ENCODE results near the gene ALAD.
"Not testable (repeated sequence)": the region's sequence is repeated elsewhere in the genome, so short reads cannot be mapped to it uniquely, and the experiment has no call there.

The ALAD gene

GRCh38 chr9:113401027-113401792 is at the start of gene ALAD:
Gene ALAD (minus strand): TSS chr9:113401284. CDS start chr9:113393559, 7,725 bp downstream.
- Mint-ChIP-seq H3K27me3 (no peaks in the 10 kb centered on the region), H3K4me1 (peaks cover 25% of the 10 kb centered on the region), H3K27ac (peak within 1 kb of the TSS; percentile 76 to 84), H3K4me3 (peak within 1 kb of the TSS; percentile 97 to 99), H3K9me3 (no peaks in the 10 kb centered on the region)
- ATAC-seq (peak; percentile 99), DNase-seq (peak; percentile 99)

- no peaks in the 10 kb centered on the region for H3K27me3 Mint-ChIP-seq
- H3K4me3 Mint-ChIP-seq, result no peak overlapping the region
- ATAC-seq, result no peak
- no peak for DNase-seq
- no peak overlapping the region for H3K27ac Mint-ChIP-seq
- H3K4me1 Mint-ChIP-seq, result no peaks in the 10 kb centered on the region
- no peaks in the 10 kb centered on the region for H3K9me3 Mint-ChIP-seq
Observed at GRCh38 chr9:113449376-113449775, 48.3 kb upstream of the ALAD start.

GRCh38 chr9:113446323-113446740 is 45.2 kb upstream of the ALAD start:
- Mint-ChIP-seq H3K4me1 (no peaks in the 10 kb centered on the region), H3K4me3 (no peak overlapping the region), H3K9me3 (no peaks in the 10 kb centered on the region), H3K27ac (peak overlapping the region in 1 of 2 donors; percentile 44), H3K27me3 (no peaks in the 10 kb centered on the region)
- peak; percentile 9 to 19 for DNase-seq
- peak; percentile 37 for ATAC-seq

- H3K4me1 Mint-ChIP-seq, result no peaks in the 10 kb centered on the region
- no peaks in the 10 kb centered on the region for H3K9me3 Mint-ChIP-seq
- no peaks in the 10 kb centered on the region for H3K27me3 Mint-ChIP-seq
- H3K4me3 Mint-ChIP-seq, result no peak overlapping the region
- DNase-seq, result no peak
- H3K27ac Mint-ChIP-seq, result no peak overlapping the region
- no peak for ATAC-seq
Observed at GRCh38 chr9:113444736-113445135, 43.7 kb upstream of the ALAD start.

- not testable (repeated sequence) for ATAC-seq, DNase-seq, H3K4me3 Mint-ChIP-seq, H3K27ac Mint-ChIP-seq, H3K4me1 Mint-ChIP-seq, H3K27me3 Mint-ChIP-seq, H3K9me3 Mint-ChIP-seq
Observed at GRCh38 chr9:113437716-113438115, 36.6 kb upstream of the ALAD start.

- no peak for DNase-seq
- Mint-ChIP-seq H3K4me3 (no peak overlapping the region), H3K27me3 (no peaks in the 10 kb centered on the region)
Observed at GRCh38 chr9:113436728-113437515, 35.8 kb upstream of the ALAD start.

GRCh38 chr9:113431191-113431590 is 30.1 kb upstream of the ALAD start:
- DNase-seq (no peak), ATAC-seq (no peak)
- no peak overlapping the region for H3K27ac Mint-ChIP-seq
- H3K9me3 Mint-ChIP-seq, result no peaks in the 10 kb centered on the region
- H3K4me1 Mint-ChIP-seq, result no peaks in the 10 kb centered on the region
- H3K4me3 Mint-ChIP-seq, result no peak overlapping the region
- no peaks in the 10 kb centered on the region for H3K27me3 Mint-ChIP-seq

More at GRCh38 chr9:113436728-113437515, 35.8 kb upstream of the ALAD start:
- peak overlapping the region in 1 of 2 donors; percentile 40 for H3K27ac Mint-ChIP-seq
- ATAC-seq, result no peak
- no peaks in the 10 kb centered on the region for H3K4me1 Mint-ChIP-seq
- H3K9me3 Mint-ChIP-seq, result no peaks in the 10 kb centered on the region

- Mint-ChIP-seq H3K9me3 (no peaks in the 10 kb centered on the region), H3K4me1 (no peaks in the 10 kb centered on the region), H3K4me3 (no peak overlapping the region), H3K27ac (no peak overlapping the region), H3K27me3 (peaks cover 17% of the 10 kb centered on the region)
- DNase-seq (no peak), ATAC-seq (no peak)
Observed at GRCh38 chr9:113428062-113428615, 27.1 kb upstream of the ALAD start.

GRCh38 chr9:113427629-113428028 is 26.5 kb upstream of the ALAD start:
- no peak for ATAC-seq

GRCh38 chr9:113426701-113427100 is 25.6 kb upstream of the ALAD start:
- DNase-seq, result no peak
- no peaks in the 10 kb centered on the region for H3K9me3 Mint-ChIP-seq
- ATAC-seq, result no peak
- H3K4me3 Mint-ChIP-seq, result no peak overlapping the region
- H3K27me3 Mint-ChIP-seq, result peaks cover 17% of the 10 kb centered on the region
- peak overlapping the region in 1 of 2 donors; percentile 17 for H3K27ac Mint-ChIP-seq
- H3K4me1 Mint-ChIP-seq, result no peaks in the 10 kb centered on the region

More at GRCh38 chr9:113427629-113428028, 26.5 kb upstream of the ALAD start:
- no peaks in the 10 kb centered on the region for H3K9me3 Mint-ChIP-seq
- DNase-seq, result no peak
- peaks cover 17% of the 10 kb centered on the region for H3K27me3 Mint-ChIP-seq
- H3K27ac Mint-ChIP-seq, result no peak overlapping the region
- no peaks in the 10 kb centered on the region for H3K4me1 Mint-ChIP-seq
- H3K4me3 Mint-ChIP-seq, result no peak overlapping the region

GRCh38 chr9:113425072-113425471 is 24.0 kb upstream of the ALAD start:
- H3K27ac Mint-ChIP-seq, result peak overlapping the region; percentile 3 to 22
- no peak for ATAC-seq
- H3K27me3 Mint-ChIP-seq, result peaks cover 17% of the 10 kb centered on the region
- H3K4me3 Mint-ChIP-seq, result no peak overlapping the region
- H3K4me1 Mint-ChIP-seq, result no peaks in the 10 kb centered on the region
- no peak for DNase-seq
- H3K9me3 Mint-ChIP-seq, result no peaks in the 10 kb centered on the region

- H3K4me3 Mint-ChIP-seq, result no peak overlapping the region
- no peaks in the 10 kb centered on the region for H3K9me3 Mint-ChIP-seq
- H3K4me1 Mint-ChIP-seq, result no peaks in the 10 kb centered on the region
- H3K27me3 Mint-ChIP-seq, result peaks cover 17% of the 10 kb centered on the region
- DNase-seq (no peak), ATAC-seq (no peak)
- H3K27ac Mint-ChIP-seq, result no peak overlapping the region
Observed at GRCh38 chr9:113421726-113422125, 20.6 kb upstream of the ALAD start.

GRCh38 chr9:113417370-113417769 is 16.3 kb upstream of the ALAD start:
- DNase-seq (no peak), ATAC-seq (no peak)
- H3K9me3 Mint-ChIP-seq, result no peaks in the 10 kb centered on the region
- H3K4me1 Mint-ChIP-seq, result no peaks in the 10 kb centered on the region
- no peak overlapping the region for H3K27ac Mint-ChIP-seq
- H3K4me3 Mint-ChIP-seq, result no peak overlapping the region
- no peaks in the 10 kb centered on the region for H3K27me3 Mint-ChIP-seq

GRCh38 chr9:113416149-113416721 is 15.2 kb upstream of the ALAD start:
- H3K27me3 Mint-ChIP-seq, result no peaks in the 10 kb centered on the region

GRCh38 chr9:113410207-113410864 is 9.3 kb upstream of the ALAD start, which contains the start of the genes C9orf43 and POLE3:
Gene C9orf43 (plus strand): TSS chr9:113410747. CDS start chr9:113413494, 2,747 bp downstream.
Gene POLE3 (minus strand): TSS chr9:113410675. CDS start chr9:113410293, 382 bp downstream.
- Mint-ChIP-seq H3K27me3 (no peaks in the 10 kb centered on the region), H3K4me1 (peaks cover 30% of the 10 kb centered on the region), H3K4me3 (peak within 1 kb of the TSS; percentile 93 to 100), H3K9me3 (no peaks in the 10 kb centered on the region), H3K27ac (peak within 1 kb of the TSS; percentile 99 to 100)
- ATAC-seq, result peak; percentile 97
- peak; percentile 96 to 97 for DNase-seq

More at GRCh38 chr9:113416149-113416721, 15.2 kb upstream of the ALAD start:
- Mint-ChIP-seq H3K4me1 (no peaks in the 10 kb centered on the region), H3K9me3 (no peaks in the 10 kb centered on the region), H3K4me3 (no peak overlapping the region), H3K27ac (no peak overlapping the region)
- no peak for DNase-seq
- ATAC-seq, result no peak
